Large intestine (tissue), 3 donors: ENCODE data around the gene TBKBP1. TPM values are rescaled to one million over a fixed set of nuclear protein-coding genes. Genes with fewer than 3 reads are reported as not detected.
A peak's percentile ranks its signal among the peaks of the same experiment; 100 is the strongest.

ENCODE experiments used
- DNase-seq, 2 donors: peaks; one replicate each; pipeline versions ENCODE4 v3.0.0 to v3.0.0-alpha.2; 2013
- H3K27ac ChIP-seq: one replicate; pipeline ENCODE4 v1.5.1; 2013; ENCODE audit warnings: low read length
- H3K27me3 ChIP-seq: 2 replicates; pipeline ENCODE4 v1.6.1; 2013; ENCODE audit warnings: low read length; ENCODE audit not compliant: control insufficient read depth, insufficient read depth
- H3K36me3 ChIP-seq: 2 replicates; pipeline ENCODE4 v1.6.1; 2013; ENCODE audit warnings: low read length; ENCODE audit not compliant: control insufficient read depth, insufficient read depth
- H3K4me1 ChIP-seq: one replicate; pipeline ENCODE4 v1.6.1; 2013; ENCODE audit warnings: low read length; ENCODE audit not compliant: control insufficient read depth, insufficient read depth
- H3K4me3 ChIP-seq: one replicate; pipeline ENCODE4 v1.5.1; 2013; ENCODE audit warnings: low read length
- H3K9me3 ChIP-seq: one replicate; pipeline ENCODE4 v1.6.1; 2013; ENCODE audit warnings: mild to moderate bottlenecking, low read depth, low read length, moderate library complexity; ENCODE audit not compliant: control insufficient read depth
- WGBS: methylation state at CpG from one replicate; pipeline ENCODE4 v1.1.5; 2013; ENCODE audit warnings: low lambda C conversion rate; ENCODE audit not compliant: insufficient coverage; 5-methylcytosine and 5-hydroxymethylcytosine counted together
- polyA plus RNA-seq: library from polyadenylated mRNA; unstranded; fragments of 120-200 nt; gene quantifications from one replicate; pipeline ENCODE4 v1.2.1, GENCODE V29; 2013

The TBKBP1 gene
- polyA plus RNA-seq, 1 donor: 11.5 TPM

GRCh38 chr17:47660064-47660492, 33.9 kb upstream of the TBKBP1 start:
- Histone ChIP-seq H3K27ac (peak overlapping the region; percentile 35), H3K4me1 (no peaks in the 10 kb centered on the region), H3K4me3 (no peak overlapping the region), H3K9me3 (no peaks in the 10 kb centered on the region), H3K36me3 (peaks cover 85% of the 10 kb centered on the region), H3K27me3 (no peaks in the 10 kb centered on the region)
- WGBS: 43% methylated on average over 5 of the region's 6 CpGs
- DNase-seq: peak in 1 of 2 donors; percentile 45

- peak; percentile 36 to 49 for DNase-seq
- H3K4me1 ChIP-seq: no peaks in the 10 kb centered on the region
- no peaks in the 10 kb centered on the region for H3K9me3 ChIP-seq
- no peak overlapping the region for H3K4me3 ChIP-seq
- H3K27me3 ChIP-seq: no peaks in the 10 kb centered on the region
- WGBS: no CpG with 5 or more reads among the region's 6 CpGs
- H3K36me3 ChIP-seq: peaks cover 80% of the 10 kb centered on the region
- H3K27ac ChIP-seq: no peak overlapping the region
These were observed 29.9 kb upstream of the TBKBP1 start for GRCh38 chr17:47663912-47664623.

GRCh38 chr17:47664624-47664941, 29.4 kb upstream of the TBKBP1 start:
- H3K27ac ChIP-seq: no peak overlapping the region
- H3K4me3 ChIP-seq: no peak overlapping the region
- H3K9me3 ChIP-seq: no peaks in the 10 kb centered on the region
- H3K4me1 ChIP-seq: no peaks in the 10 kb centered on the region
- DNase-seq: no peak
- H3K36me3 ChIP-seq: peaks cover 83% of the 10 kb centered on the region
- H3K27me3 ChIP-seq: no peaks in the 10 kb centered on the region

- H3K4me3 ChIP-seq: no peak overlapping the region
- no peaks in the 10 kb centered on the region for H3K27me3 ChIP-seq
- H3K9me3 ChIP-seq: no peaks in the 10 kb centered on the region
- 100% methylated on average over 2 of the region's 3 CpGs for WGBS
- peaks cover 90% of the 10 kb centered on the region for H3K36me3 ChIP-seq
- H3K27ac ChIP-seq: no peak overlapping the region
- no peak for DNase-seq
- H3K4me1 ChIP-seq: no peaks in the 10 kb centered on the region
These were observed 28.3 kb upstream of the TBKBP1 start for GRCh38 chr17:47665655-47666054.

GRCh38 chr17:47669081-47669480, 24.9 kb upstream of the TBKBP1 start:
- H3K36me3 ChIP-seq: peaks cover 88% of the 10 kb centered on the region
- no peaks in the 10 kb centered on the region for H3K9me3 ChIP-seq
- DNase-seq: no peak
- H3K4me3 ChIP-seq: no peak overlapping the region
- H3K4me1 ChIP-seq: no peaks in the 10 kb centered on the region
- WGBS: 100% methylated on average over 1 of the region's 4 CpGs
- H3K27ac ChIP-seq: no peak overlapping the region
- no peaks in the 10 kb centered on the region for H3K27me3 ChIP-seq

- Histone ChIP-seq H3K36me3 (peaks cover 89% of the 10 kb centered on the region), H3K27ac (no peak overlapping the region), H3K27me3 (no peaks in the 10 kb centered on the region), H3K4me1 (no peaks in the 10 kb centered on the region), H3K9me3 (no peaks in the 10 kb centered on the region), H3K4me3 (no peak overlapping the region)
- WGBS: 27% methylated on average over 1 of the region's 1 CpG
- no peak for DNase-seq
These were observed 23.9 kb upstream of the TBKBP1 start for GRCh38 chr17:47670064-47670463.

GRCh38 chr17:47674499-47674898, 19.5 kb upstream of the TBKBP1 start:
- Histone ChIP-seq H3K27ac (no peak overlapping the region), H3K27me3 (no peaks in the 10 kb centered on the region), H3K9me3 (no peaks in the 10 kb centered on the region), H3K4me3 (no peak overlapping the region), H3K4me1 (no peaks in the 10 kb centered on the region), H3K36me3 (peaks cover 94% of the 10 kb centered on the region)
- DNase-seq: no peak
- WGBS: no CpG with 5 or more reads among the region's 4 CpGs

GRCh38 chr17:47675380-47676198, 18.4 kb upstream of the TBKBP1 start:
- Histone ChIP-seq H3K4me3 (no peak overlapping the region), H3K27me3 (no peaks in the 10 kb centered on the region), H3K9me3 (no peaks in the 10 kb centered on the region), H3K36me3 (peaks cover 91% of the 10 kb centered on the region), H3K27ac (no peak overlapping the region), H3K4me1 (no peaks in the 10 kb centered on the region)
- no peak for DNase-seq
- no CpG with 5 or more reads among the region's 2 CpGs for WGBS

- DNase-seq: no peak
- H3K9me3 ChIP-seq: no peaks in the 10 kb centered on the region
- H3K36me3 ChIP-seq: peaks cover 91% of the 10 kb centered on the region
- no CpG with 5 or more reads among the region's 4 CpGs for WGBS
- H3K27me3 ChIP-seq: no peaks in the 10 kb centered on the region
- no peaks in the 10 kb centered on the region for H3K4me1 ChIP-seq
- no peak overlapping the region for H3K27ac ChIP-seq
- H3K4me3 ChIP-seq: no peak overlapping the region
These were observed 17.8 kb upstream of the TBKBP1 start for GRCh38 chr17:47676199-47676472.

- no peaks in the 10 kb centered on the region for H3K9me3 ChIP-seq
- 80% methylated on average over 2 of the region's 7 CpGs for WGBS
- H3K4me1 ChIP-seq: no peaks in the 10 kb centered on the region
- no peak for DNase-seq
- peaks cover 89% of the 10 kb centered on the region for H3K36me3 ChIP-seq
- H3K27me3 ChIP-seq: no peaks in the 10 kb centered on the region
- no peak overlapping the region for H3K27ac ChIP-seq
- H3K4me3 ChIP-seq: no peak overlapping the region
These were observed 17.3 kb upstream of the TBKBP1 start for GRCh38 chr17:47676510-47677165.
